Measurements from ENCODE around the gene ALDH9A1.
"Not testable (repeated sequence)": the region's sequence is repeated elsewhere in the genome, so short reads cannot be mapped to it uniquely, and the experiment has no call there.

DNA sequence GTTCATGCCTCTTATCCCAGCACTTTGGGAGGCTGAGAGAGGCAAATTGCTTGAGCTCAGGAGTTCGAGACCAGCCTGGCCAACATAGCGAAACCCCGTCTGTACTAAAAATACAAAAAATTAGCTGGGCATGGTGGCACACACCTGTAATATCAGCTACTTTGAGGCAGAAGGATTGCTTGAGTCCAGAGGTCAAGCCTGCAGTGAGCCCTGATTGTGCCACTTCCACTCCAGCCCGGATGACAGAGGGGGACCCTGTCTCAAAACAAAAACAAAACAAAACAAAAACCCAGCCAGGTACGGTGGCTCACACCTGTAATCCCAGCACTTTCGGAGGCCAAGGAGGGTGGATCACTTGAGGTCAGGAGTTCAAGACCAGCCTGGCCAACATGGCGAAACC lies 60.2 kb downstream of the ALDH9A1 start:
- TF ChIP-seq, protein P1, sequence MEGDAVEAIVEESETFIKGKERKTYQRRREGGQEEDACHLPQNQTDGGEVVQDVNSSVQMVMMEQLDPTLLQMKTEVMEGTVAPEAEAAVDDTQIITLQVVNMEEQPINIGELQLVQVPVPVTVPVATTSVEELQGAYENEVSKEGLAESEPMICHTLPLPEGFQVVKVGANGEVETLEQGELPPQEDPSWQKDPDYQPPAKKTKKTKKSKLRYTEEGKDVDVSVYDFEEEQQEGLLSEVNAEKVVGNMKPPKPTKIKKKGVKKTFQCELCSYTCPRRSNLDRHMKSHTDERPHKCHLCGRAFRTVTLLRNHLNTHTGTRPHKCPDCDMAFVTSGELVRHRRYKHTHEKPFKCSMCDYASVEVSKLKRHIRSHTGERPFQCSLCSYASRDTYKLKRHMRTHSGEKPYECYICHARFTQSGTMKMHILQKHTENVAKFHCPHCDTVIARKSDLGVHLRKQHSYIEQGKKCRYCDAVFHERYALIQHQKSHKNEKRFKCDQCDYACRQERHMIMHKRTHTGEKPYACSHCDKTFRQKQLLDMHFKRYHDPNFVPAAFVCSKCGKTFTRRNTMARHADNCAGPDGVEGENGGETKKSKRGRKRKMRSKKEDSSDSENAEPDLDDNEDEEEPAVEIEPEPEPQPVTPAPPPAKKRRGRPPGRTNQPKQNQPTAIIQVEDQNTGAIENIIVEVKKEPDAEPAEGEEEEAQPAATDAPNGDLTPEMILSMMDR (IDR thresholded peaks at IDR 0.05; ENCODE audit: low read length): not testable (repeated sequence)
- not testable (repeated sequence) for TF ChIP-seq EZH2 (IDR thresholded peaks at IDR 0.05; ENCODE audit: borderline replicate concordance, low read length)

All from OCI-LY1 (cell line).